ENCODE data around the gene SLFN14. TPM values are rescaled to one million over a fixed set of nuclear protein-coding genes. Genes with fewer than 3 reads are reported as not detected.

SLFN14 gene
- total and polyA plus RNA-seq, 2 of the 4 experiments (the other 2 are of a cell fraction): not detected

DNA sequence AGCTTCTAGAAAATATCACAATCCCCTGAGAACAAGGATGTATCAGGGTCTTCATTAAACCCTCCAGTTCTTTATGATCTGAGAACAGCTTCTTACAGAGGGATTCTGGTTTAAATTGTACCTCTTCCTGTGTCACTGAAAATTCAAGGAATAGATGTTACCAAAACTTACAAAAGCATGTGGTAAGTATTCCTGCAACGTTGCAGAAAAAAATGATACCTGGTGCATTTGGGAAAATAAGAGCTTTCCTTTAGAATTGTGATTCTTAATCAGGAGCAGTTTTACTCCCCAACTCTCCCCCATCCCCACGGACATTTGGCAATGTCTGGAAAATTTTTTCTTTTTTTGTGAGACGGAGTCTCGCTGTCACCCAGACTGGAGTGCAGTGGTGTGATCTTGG lies 7.3 kb downstream of the SLFN14 start:
- H4K5ac ChIP-seq (ENCODE audit: low read depth, low read length): no peak overlapping the region
- no peak for DNase-seq
- no peak overlapping the region for H3K14ac ChIP-seq (replicated peaks; ENCODE audit: low read depth, low read length)
- H3K27me3 ChIP-seq (ENCODE audit: control insufficient read depth, insufficient read depth, low read length): peaks cover 28% of the 10 kb centered on the region
- dilution Hi-C loops (cut with HindIII; ENCODE audit: low sequenced_read_pairs, unreplicated experiment) (no loop called here), in situ Hi-C loops (cut with MboI; ENCODE audit: low sequenced_read_pairs) (no loop called here), intact Hi-C loops (cut with micrococcal nuclease) (loop anchor here (1.0 kb wide), 1 partner anchor 88 kb away; no protein-coding TSS in a partner anchor)
- H3K9me3 ChIP-seq (ENCODE audit: control insufficient read depth, insufficient read depth, low read length): no peaks in the 10 kb centered on the region
- no peak overlapping the region for H2BK120ac ChIP-seq (ENCODE audit: low read depth, low read length)
- no peaks in the 10 kb centered on the region for H3K9me1 ChIP-seq (ENCODE audit: insufficient read depth, low read length)
- H2BK20ac ChIP-seq (ENCODE audit: low read depth, low read length): no peak overlapping the region
- no peak overlapping the region for H3K27ac ChIP-seq (ENCODE audit: insufficient read depth, low read length)
- H2AK9ac ChIP-seq (replicated peaks; ENCODE audit: low read depth, low read length, poor library complexity): no peak overlapping the region
- H3K18ac ChIP-seq (ENCODE audit: low read depth, low read length): no peak overlapping the region
- no CpG with 5 or more reads among the region's 4 CpGs for WGBS, 2 experiments (ENCODE audit: extremely low coverage in 2 of 2, insufficient read length in 1 of 2)
- no peak overlapping the region for H2BK5ac ChIP-seq (ENCODE audit: low read depth, low read length, poor library complexity, severe bottlenecking)
- H4K8ac ChIP-seq (ENCODE audit: low read depth in 2 of 2, low read length in 2 of 2): no peak overlapping the region
- TF ChIP-seq RCOR1 (IDR thresholded peaks at IDR 0.05; ENCODE audit: insufficient replicate concordance, low read length) (no peak), MAFK (IDR thresholded peaks at IDR 0.05; ENCODE audit: low read depth, low read length) (peak; percentile 71)
- no peak overlapping the region for H3K9ac ChIP-seq (ENCODE audit: low read depth, low read length)
- H3K4ac ChIP-seq (ENCODE audit: low read depth, low read length): no peak overlapping the region
- no peak overlapping the region for H3K4me3 ChIP-seq (ENCODE audit: insufficient read depth, low read depth, low read length)
- no peaks in the 10 kb centered on the region for H3K4me1 ChIP-seq (ENCODE audit: control insufficient read depth, insufficient read depth, low read length)
- ChIA-PET CTCF (no interaction called here), POLR2A (ENCODE audit: unreplicated experiment) (no interaction called here)
- no peaks in the 10 kb centered on the region for H3K79me1 ChIP-seq (ENCODE audit: low read depth in 1 of 2, low read length in 2 of 2)
- no peak for ATAC-seq (ENCODE audit: low read depth)
- no peak overlapping the region for H2AFZ ChIP-seq (replicated peaks; ENCODE audit: low read length, poor library complexity)
- H4K91ac ChIP-seq (ENCODE audit: insufficient read depth, low read depth, low read length): no peak overlapping the region
- H4K20me1 ChIP-seq (ENCODE audit: insufficient read depth, low read length): no peaks in the 10 kb centered on the region
- no peak overlapping the region for H3K4me2 ChIP-seq (ENCODE audit: low read depth, low read length)
- H2AK5ac ChIP-seq (ENCODE audit: low read depth, low read length): no peak overlapping the region
- no peak overlapping the region for H3K56ac ChIP-seq (ENCODE audit: extremely low read depth, insufficient read depth, low read length)
- no peak overlapping the region for H2BK15ac ChIP-seq (ENCODE audit: low read depth, low read length)
- BruUV-seq (replicated peaks): no TSS peak
- no peak overlapping the region for H3K23ac ChIP-seq (ENCODE audit: low read depth, low read length)
- no peaks in the 10 kb centered on the region for H3K36me3 ChIP-seq (ENCODE audit: control insufficient read depth, insufficient read depth, low read length)

Measured in IMR-90 (cell line).